Kidney glomerular epithelial cell (primary cell): ENCODE results near the gene PRM3.
"Not testable (repeated sequence)": the region's sequence is repeated elsewhere in the genome, so short reads cannot be mapped to it uniquely, and the experiment has no call there.

Experiments
- DNase-seq: peaks from one replicate; lab custom pipeline; 2025; lab: John Stamatoyannopoulos, UW

The PRM3 gene

GRCh38 chr16:11303405-11304138 lies 30.1 kb upstream of the PRM3 start:
- DNase-seq, result no peak

- DNase-seq, result no peak
These were observed 29.5 kb upstream of the PRM3 start for GRCh38 chr16:11302977-11303376.

- DNase-seq, result no peak
These were observed 28.4 kb upstream of the PRM3 start for GRCh38 chr16:11301645-11302501.

- DNase-seq, result no peak
These were observed 27.1 kb upstream of the PRM3 start for GRCh38 chr16:11300560-11300892.

GRCh38 chr16:11299865-11300559 lies 26.6 kb upstream of the PRM3 start:
- no peak for DNase-seq

GRCh38 chr16:11298950-11299547 lies 25.6 kb upstream of the PRM3 start:
- DNase-seq, result not testable (repeated sequence)

GRCh38 chr16:11298143-11298900 lies 24.9 kb upstream of the PRM3 start:
- no peak for DNase-seq

- no peak for DNase-seq
These were observed 24.2 kb upstream of the PRM3 start for GRCh38 chr16:11297492-11298142.

- no peak for DNase-seq
These were observed 23.5 kb upstream of the PRM3 start for GRCh38 chr16:11296706-11297491.

- no peak for DNase-seq
These were observed 22.9 kb upstream of the PRM3 start for GRCh38 chr16:11296351-11296705.

- DNase-seq, result no peak
These were observed 22.2 kb upstream of the PRM3 start for GRCh38 chr16:11295672-11296071.

- DNase-seq, result no peak
These were observed 18.8 kb upstream of the PRM3 start for GRCh38 chr16:11292076-11292748.

GRCh38 chr16:11291091-11291703 lies 17.8 kb upstream of the PRM3 start:
- no peak for DNase-seq

GRCh38 chr16:11290102-11290893 lies 16.9 kb upstream of the PRM3 start:
- no peak for DNase-seq

GRCh38 chr16:11289696-11290095 lies 16.3 kb upstream of the PRM3 start:
- not testable (repeated sequence) for DNase-seq

- no peak for DNase-seq
These were observed 15.8 kb upstream of the PRM3 start for GRCh38 chr16:11289202-11289601.

- DNase-seq, result no peak
These were observed 12.4 kb upstream of the PRM3 start for GRCh38 chr16:11285842-11286241.

- DNase-seq, result no peak
These were observed 10.4 kb upstream of the PRM3 start for GRCh38 chr16:11283820-11284248.
